Measurements from ENCODE around the gene FADS1.

GRCh38 chr11:61756147-61756451 is 60.7 kb downstream of the FADS1 start:
- TF ChIP-seq ZNF274 (IDR thresholded peaks at IDR 0.05; ENCODE audit: low read depth, low read length): no peak
- TF ChIP-seq YY1 (IDR thresholded peaks at IDR 0.05; ENCODE audit: insufficient read depth, insufficient read length): no peak
